KMS-11 (cell line): ENCODE results near the gene MAPK11.

Experiments used
- H2AFZ ChIP-seq: fragments of 200-600 bp; sonication (generic); 2 replicates; pipeline ENCODE4 v1.6.1; 2016; ENCODE audit warnings: antibody characterized with exemption, mixed run types, low read depth
- H3K27ac ChIP-seq: fragments of 200-600 bp; sonication (generic); 2 replicates; pipeline ENCODE4 v1.6.1; 2016; ENCODE audit warnings: mild to moderate bottlenecking, mixed run types
- H3K27me3 ChIP-seq: fragments of 200-600 bp; sonication (generic); 2 replicates; pipeline ENCODE4 v1.6.1; 2017; ENCODE audit warnings: mild to moderate bottlenecking, low read depth, mixed run types, moderate library complexity; ENCODE audit not compliant: insufficient read depth
- H3K36me3 ChIP-seq: fragments of 200-600 bp; sonication (generic); 2 replicates; pipeline ENCODE4 v1.6.1; 2017; ENCODE audit warnings: mild to moderate bottlenecking, mixed run types; ENCODE audit not compliant: insufficient read depth
- H3K4me1 ChIP-seq: fragments of 200-600 bp; sonication (generic); 2 replicates; pipeline ENCODE4 v1.6.1; 2016; ENCODE audit warnings: mild to moderate bottlenecking, low read depth, mixed run types; ENCODE audit not compliant: poor library complexity, severe bottlenecking
- H3K4me2 ChIP-seq: fragments of 200-600 bp; sonication (generic); 2 replicates; pipeline ENCODE4 v1.7.0; 2016; ENCODE audit warnings: mild to moderate bottlenecking, mixed run types
- H3K4me3 ChIP-seq: fragments of 200-600 bp; sonication (generic); IDR thresholded peaks from 2 replicates; pipeline ENCODE4 v1.6.1; 2017; ENCODE audit warnings: low read depth, low read length, mixed read lengths; ENCODE audit not compliant: insufficient read depth
- H3K79me2 ChIP-seq: fragments of 200-600 bp; sonication (generic); 2 replicates; pipeline ENCODE4 v1.6.1; 2016; ENCODE audit warnings: low read depth, mixed run types; ENCODE audit not compliant: insufficient read depth
- H3K9ac ChIP-seq: fragments of 200-600 bp; sonication (generic); 2 replicates; pipeline ENCODE4 v1.6.1; 2016; ENCODE audit warnings: mild to moderate bottlenecking, mixed run types
- H4K20me1 ChIP-seq: fragments of 200-600 bp; sonication (generic); 2 replicates; pipeline ENCODE4 v1.6.1; 2016; ENCODE audit warnings: mild to moderate bottlenecking, mixed run types; ENCODE audit not compliant: insufficient read depth
- CTCF ChIP-seq: fragments of 200-600 bp; sonication (generic); conservative IDR thresholded peaks from 2 replicates; pipeline ENCODE4 v1.6.1; 2017; ENCODE audit warnings: low read depth, mild to moderate bottlenecking, antibody characterized with exemption, low read length, moderate library complexity, mixed read lengths

The MAPK11 gene

DNA sequence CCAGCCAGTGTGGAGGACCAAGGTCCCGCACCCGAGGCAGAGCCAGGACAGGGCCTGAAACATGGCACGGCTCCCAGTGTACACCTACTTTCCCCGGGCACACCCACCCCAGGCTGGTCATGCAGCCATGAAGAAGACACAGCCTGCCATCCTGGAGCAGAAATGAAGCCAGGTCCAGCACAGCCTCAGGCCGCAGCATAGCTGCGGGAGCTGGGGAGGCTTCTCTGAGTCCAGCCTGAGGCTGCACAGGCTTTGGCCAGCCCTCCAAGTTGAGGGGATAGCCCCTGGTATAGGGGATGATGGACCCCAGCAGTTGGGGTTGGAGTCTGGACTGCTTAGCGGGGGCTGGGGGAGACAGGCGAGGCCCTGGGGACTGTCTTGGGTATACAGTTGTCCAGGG is 16.2 kb downstream of the MAPK11 start:
- Histone ChIP-seq H3K4me1 (no peaks in the 10 kb centered on the region), H3K4me3 (no peak overlapping the region), H3K9ac (no peak overlapping the region), H3K79me2 (no peaks in the 10 kb centered on the region), H3K27me3 (no peaks in the 10 kb centered on the region), H2AFZ (no peak overlapping the region), H3K27ac (no peak overlapping the region), H3K36me3 (no peaks in the 10 kb centered on the region), H3K4me2 (no peak overlapping the region), H4K20me1 (no peaks in the 10 kb centered on the region)
- no peak for TF ChIP-seq CTCF

GRCh38 chr22:50253046-50253915 is 16.9 kb downstream of the MAPK11 start:
- H3K9ac ChIP-seq = no peak overlapping the region
- no peak overlapping the region for H3K4me3 ChIP-seq
- no peaks in the 10 kb centered on the region for H3K27me3 ChIP-seq
- H3K79me2 ChIP-seq = no peaks in the 10 kb centered on the region
- H3K27ac ChIP-seq = no peak overlapping the region
- H4K20me1 ChIP-seq = no peaks in the 10 kb centered on the region
- no peaks in the 10 kb centered on the region for H3K4me1 ChIP-seq
- H3K36me3 ChIP-seq = no peaks in the 10 kb centered on the region
- no peak overlapping the region for H2AFZ ChIP-seq
- TF ChIP-seq CTCF = no peak
- no peak overlapping the region for H3K4me2 ChIP-seq

DNA sequence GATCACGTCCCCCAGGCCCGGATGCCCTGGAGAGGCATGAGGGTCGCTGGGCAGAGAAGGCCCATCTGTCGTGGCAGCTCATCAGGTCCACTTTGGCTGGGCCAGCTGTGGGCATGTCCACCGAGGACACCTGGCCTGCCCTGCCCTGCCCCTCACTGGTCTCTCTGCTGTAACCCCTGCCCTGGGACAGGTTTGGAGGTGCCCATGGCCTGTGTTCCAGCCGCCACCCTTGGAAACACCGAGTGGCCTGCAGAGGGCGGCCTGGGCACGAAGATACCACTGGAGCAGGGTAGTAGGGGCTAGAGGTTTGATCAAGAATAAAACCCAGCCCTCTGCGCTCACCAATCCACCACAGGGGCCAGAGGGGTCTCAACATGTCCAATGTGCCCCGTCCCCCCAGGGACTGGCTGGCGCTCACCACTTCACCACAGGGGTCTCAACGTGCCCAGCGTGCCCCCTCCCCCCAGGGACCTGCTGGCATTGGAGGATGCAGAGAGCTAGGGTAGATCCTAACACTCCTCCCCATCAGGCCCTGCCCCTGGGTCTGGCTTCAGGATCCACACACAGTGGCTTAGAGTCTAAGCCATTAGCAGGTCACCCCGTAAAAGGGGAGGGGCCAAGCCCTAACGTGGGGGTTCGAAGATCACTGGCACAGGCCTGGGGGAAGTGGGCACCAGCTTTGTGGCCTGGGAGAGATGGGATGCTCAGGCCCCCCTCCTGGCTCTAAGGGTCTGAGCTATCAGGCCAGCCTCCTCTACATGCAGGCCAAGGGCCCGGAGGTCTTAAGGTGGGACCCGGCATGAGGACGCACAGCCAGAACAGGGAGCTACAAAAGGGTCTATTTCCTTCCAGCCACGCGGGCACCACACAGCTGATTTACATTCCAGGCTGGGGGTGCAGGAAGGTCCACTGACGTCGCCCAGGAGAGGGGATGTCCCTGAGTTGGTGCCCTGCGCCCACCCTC is 17.8 kb downstream of the MAPK11 start:
- Histone ChIP-seq H2AFZ (no peak overlapping the region), H4K20me1 (no peaks in the 10 kb centered on the region), H3K27me3 (no peaks in the 10 kb centered on the region), H3K9ac (no peak overlapping the region), H3K4me3 (no peak overlapping the region), H3K36me3 (no peaks in the 10 kb centered on the region), H3K27ac (no peak overlapping the region), H3K79me2 (no peaks in the 10 kb centered on the region), H3K4me2 (no peak overlapping the region), H3K4me1 (no peaks in the 10 kb centered on the region)
- 0 out of 2 replicates have a peak, but pooled peaks have one; percentile 37 for TF ChIP-seq CTCF

DNA sequence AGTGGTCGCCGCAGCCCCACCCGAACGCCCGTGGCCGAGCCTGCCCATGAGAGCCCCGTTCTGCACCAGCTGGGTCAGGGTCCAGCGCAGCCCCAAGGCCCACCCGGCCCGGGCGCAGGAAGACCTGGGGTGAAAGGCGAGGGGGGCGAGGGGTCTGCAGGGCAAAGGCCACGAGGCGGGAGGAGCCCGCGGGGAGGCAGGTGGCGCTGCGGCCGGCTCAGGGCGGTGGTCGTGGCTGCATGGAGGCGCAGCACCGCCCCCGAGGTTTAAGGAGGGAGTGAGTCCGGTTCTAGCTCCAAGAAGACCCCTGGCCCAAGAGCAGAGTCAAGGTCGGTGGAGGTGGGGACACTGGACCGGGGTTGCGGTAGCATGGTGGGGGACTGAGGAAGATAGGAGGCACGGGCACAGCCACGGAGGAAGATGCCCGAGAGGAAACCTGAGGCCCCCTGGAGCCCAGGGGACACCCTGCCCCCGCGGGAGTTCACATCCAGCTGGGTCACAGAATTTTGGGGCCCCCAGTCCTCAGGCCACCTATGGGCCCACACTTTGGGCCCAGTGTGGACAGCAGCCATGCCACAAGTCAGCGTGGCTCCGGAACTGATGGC is 18.6 kb downstream of the MAPK11 start:
- no peaks in the 10 kb centered on the region for H3K27me3 ChIP-seq
- H3K36me3 ChIP-seq = no peaks in the 10 kb centered on the region
- no peak overlapping the region for H2AFZ ChIP-seq
- no peaks in the 10 kb centered on the region for H3K4me1 ChIP-seq
- no peak overlapping the region for H3K9ac ChIP-seq
- H3K79me2 ChIP-seq = no peaks in the 10 kb centered on the region
- H4K20me1 ChIP-seq = no peaks in the 10 kb centered on the region
- TF ChIP-seq CTCF = no peak
- no peak overlapping the region for H3K4me2 ChIP-seq
- H3K4me3 ChIP-seq = no peak overlapping the region
- H3K27ac ChIP-seq = no peak overlapping the region
